Measurements from ENCODE around the gene ENO2.
A peak's percentile ranks its signal among the peaks of the same experiment; 100 is the strongest.
"Not testable (repeated sequence)": the region's sequence is repeated elsewhere in the genome, so short reads cannot be mapped to it uniquely, and the experiment has no call there.

Gene ENO2

DNA sequence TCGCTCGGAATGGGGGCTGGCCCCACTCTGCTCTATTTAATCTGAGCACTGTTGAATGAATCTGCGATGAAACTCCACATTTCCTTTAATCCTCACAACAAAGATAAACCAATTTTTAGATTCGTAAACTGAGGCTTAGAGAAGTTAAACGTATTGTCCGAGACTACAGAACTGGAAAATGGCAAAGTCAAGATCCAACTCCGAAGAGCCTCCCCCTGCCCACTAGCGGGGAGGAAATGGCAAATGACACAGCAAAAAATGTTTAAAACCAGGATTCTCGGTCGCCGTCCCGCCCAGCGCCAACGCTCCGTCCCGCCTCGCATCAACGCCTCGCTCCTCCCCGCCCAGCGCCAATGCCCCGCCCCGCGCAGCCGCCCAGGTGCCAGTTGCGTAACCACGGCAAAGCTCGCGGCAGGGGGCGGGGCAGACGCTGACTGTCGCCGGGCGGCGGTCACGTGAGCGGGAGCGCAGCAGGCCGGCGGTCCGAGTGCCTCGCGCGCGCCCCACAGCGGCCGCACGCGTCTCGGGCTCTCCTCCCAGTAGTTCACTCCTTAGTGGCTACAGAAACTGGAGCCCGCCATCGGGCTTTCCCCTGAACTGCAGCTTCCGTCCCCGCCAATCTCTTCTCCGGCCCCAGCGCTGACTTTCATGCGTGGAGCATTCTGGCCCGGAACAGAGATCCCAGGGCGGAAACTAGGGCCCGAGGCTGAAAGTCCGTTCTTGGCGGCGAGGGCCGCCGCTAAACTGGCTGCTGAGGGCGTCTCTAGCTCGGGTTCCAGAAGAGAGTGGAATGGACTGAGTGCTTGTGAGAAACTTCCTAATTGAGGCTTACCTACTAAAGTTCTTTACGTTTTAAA lies 23.4 kb upstream of the ENO2 start:
- in situ Hi-C loops (cut with HindIII; ENCODE audit: low sequenced_read_pairs), result no loop called here
- peak; percentile 87 for DNase-seq (ENCODE audit: low read depth)
- TF ChIP-seq, protein P1, sequence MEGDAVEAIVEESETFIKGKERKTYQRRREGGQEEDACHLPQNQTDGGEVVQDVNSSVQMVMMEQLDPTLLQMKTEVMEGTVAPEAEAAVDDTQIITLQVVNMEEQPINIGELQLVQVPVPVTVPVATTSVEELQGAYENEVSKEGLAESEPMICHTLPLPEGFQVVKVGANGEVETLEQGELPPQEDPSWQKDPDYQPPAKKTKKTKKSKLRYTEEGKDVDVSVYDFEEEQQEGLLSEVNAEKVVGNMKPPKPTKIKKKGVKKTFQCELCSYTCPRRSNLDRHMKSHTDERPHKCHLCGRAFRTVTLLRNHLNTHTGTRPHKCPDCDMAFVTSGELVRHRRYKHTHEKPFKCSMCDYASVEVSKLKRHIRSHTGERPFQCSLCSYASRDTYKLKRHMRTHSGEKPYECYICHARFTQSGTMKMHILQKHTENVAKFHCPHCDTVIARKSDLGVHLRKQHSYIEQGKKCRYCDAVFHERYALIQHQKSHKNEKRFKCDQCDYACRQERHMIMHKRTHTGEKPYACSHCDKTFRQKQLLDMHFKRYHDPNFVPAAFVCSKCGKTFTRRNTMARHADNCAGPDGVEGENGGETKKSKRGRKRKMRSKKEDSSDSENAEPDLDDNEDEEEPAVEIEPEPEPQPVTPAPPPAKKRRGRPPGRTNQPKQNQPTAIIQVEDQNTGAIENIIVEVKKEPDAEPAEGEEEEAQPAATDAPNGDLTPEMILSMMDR (IDR thresholded peaks at IDR 0.05; ENCODE audit: low read depth, low read length, missing control alignments), result peak; percentile 75
- peak overlapping the region; percentile 41 for H3K4me3 ChIP-seq (ENCODE audit: low read depth, low read length)

DNA sequence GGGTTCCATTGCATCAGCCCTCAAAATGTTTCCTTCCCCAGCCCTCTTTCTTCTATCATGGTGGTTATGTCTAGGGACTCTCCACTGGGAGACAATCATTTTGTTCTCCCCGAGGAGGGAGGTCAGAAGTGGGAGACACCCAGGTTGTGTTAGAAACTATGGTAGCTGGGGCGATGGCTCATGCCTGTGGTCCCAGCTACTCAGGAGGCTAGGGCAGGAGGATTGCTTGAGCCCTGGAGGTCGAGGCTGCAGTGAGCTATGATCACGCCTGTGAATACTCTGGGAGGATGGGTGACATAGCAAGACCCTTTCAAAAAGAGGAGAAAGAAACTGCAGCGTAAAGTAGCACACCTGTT lies 22.8 kb upstream of the ENO2 start:
- DNase-seq (ENCODE audit: low read depth), result no peak
- H3K4me3 ChIP-seq (ENCODE audit: low read depth, low read length), result peak overlapping the region; percentile 41
- TF ChIP-seq, protein P1 (IDR thresholded peaks at IDR 0.05; ENCODE audit: low read depth, low read length, missing control alignments), result no peak
- in situ Hi-C loops (cut with HindIII; ENCODE audit: low sequenced_read_pairs), result no loop called here

DNA sequence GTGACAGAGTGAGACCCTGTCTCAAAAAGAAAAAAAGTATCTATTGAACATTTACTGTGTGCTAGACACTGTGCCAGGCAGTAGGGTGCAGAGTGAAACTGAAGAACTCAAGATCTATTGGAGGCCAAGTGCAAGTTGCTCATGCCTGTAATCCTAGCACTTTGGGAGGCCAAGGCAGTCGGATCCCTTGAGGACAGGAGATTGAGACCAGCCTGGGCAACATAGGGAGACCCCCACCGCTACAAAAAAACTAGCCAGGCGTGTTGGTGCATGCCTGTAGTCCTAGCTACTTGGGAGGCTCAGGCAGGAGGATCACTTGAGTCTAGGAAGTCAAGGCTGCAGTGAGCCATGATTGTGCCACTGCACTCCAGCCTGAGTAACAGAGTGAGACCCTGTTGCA lies 21.7 kb upstream of the ENO2 start:
- DNase-seq (ENCODE audit: low read depth); H3K4me3 ChIP-seq (ENCODE audit: low read depth, low read length); in situ Hi-C loops (cut with HindIII; ENCODE audit: low sequenced_read_pairs): not testable (repeated sequence)

DNA sequence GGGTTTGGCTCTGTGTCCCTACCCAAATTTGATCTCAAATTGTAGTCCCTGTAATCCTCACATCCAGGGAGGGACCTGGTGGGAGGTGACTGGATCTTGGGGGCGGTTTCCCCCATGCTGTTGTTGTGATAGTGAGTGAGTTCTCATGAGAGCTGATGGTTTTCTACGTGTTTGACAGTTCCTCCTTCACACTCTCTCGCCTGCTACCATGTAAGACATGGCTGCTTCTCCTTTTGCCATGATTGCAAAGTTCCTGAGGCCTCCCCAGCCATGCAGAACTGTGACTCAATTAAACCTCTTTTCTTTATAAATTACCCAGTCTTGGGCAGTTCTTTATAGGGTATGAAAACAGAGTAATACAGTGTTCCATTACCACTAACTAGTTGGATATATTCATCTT lies 20.1 kb upstream of the ENO2 start:
- TF ChIP-seq, protein P1 (IDR thresholded peaks at IDR 0.05; ENCODE audit: low read depth, low read length, missing control alignments), result no peak
- H3K4me3 ChIP-seq (ENCODE audit: low read depth, low read length), result no peak overlapping the region
- no peak for DNase-seq (ENCODE audit: low read depth)
- in situ Hi-C loops (cut with HindIII; ENCODE audit: low sequenced_read_pairs), result no loop called here

DNA sequence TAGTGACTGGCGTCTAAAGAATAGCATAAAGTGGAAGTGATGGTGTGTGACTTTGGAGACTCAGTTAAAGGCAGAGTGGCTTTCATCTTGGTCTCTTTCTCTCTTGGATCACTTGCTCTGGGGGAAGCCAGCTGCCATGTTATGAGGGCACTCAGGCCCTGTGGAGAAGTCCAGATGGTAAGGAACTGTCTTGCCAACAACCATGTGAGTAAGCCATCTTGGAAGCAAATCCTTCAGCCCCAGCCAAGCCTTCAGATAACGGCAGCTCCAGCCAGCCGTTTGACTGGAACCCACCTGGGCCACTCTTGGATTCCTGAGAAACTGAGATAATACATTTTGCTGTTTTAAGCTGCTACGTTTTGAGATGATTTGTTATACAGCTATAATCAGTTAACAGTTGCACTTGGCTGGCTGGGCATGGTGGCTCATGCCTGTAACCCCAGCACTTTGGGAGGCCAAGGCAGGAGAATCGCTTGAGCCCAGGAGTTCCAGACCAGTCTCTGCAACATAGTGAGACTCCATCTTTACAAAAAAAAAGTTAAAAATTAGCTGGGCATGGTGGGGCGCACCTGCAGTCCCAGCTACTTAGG lies 17.4 kb upstream of the ENO2 start:
- DNase-seq (ENCODE audit: low read depth), result no peak
- TF ChIP-seq, protein P1 (IDR thresholded peaks at IDR 0.05; ENCODE audit: low read depth, low read length, missing control alignments), result no peak
- in situ Hi-C loops (cut with HindIII; ENCODE audit: low sequenced_read_pairs), result no loop called here
- no peak overlapping the region for H3K4me3 ChIP-seq (ENCODE audit: low read depth, low read length)

DNA sequence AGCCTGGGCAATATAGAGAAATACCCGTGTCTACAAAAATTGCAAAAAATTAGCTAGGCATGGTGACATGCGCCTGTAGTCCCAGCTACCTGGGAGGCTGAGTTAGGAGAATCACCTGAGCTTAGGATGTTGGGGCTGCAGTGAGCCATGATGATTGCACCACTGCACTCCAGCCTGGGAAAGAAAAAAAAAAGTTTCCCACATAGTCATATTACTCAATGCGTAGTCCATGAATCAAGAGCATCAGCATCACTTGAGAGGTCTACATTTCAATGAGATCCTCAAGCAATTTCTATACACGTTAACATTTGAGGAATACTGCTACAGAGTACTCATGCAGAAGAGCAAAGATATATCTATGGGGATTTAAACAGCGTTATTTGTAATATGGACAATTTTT lies 15.0 kb upstream of the ENO2 start:
- in situ Hi-C loops (cut with HindIII; ENCODE audit: low sequenced_read_pairs), result no loop called here
- no peak for DNase-seq (ENCODE audit: low read depth)
- TF ChIP-seq, protein P1 (IDR thresholded peaks at IDR 0.05; ENCODE audit: low read depth, low read length, missing control alignments), result no peak
- H3K4me3 ChIP-seq (ENCODE audit: low read depth, low read length), result no peak overlapping the region

DNA sequence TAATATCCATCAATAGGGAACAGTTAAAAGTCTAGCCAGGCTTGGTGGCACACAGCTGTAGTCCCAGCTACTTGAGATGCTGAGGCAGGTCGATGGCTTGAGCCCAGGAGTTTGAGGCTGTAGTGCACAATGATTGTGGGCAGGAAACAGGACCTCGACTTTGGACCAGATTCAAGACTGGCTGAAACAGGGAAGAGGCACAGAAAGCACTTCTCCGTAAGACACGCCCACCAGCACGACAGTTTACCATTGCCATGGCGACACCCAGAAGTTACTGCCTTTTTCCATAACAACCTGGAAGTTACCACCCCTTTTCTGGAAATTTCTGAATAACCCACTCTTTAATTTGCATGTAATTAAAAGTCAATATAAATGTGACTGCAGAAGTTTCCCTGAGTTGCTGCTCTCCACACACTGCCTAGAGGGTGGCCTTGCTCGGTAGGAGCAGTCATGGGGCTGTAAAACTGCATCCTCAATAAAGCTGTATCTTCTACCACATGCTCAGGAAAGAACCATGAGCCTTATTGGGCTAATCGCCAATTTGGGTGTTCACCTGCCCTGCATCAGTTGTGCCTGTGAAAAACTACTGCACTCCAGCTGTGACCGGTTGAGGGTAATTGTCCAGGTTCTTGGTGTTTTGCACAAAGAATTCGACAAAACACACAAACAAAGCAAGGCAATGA lies 14.4 kb upstream of the ENO2 start:
- TF ChIP-seq, protein P1 (IDR thresholded peaks at IDR 0.05; ENCODE audit: low read depth, low read length, missing control alignments), result no peak
- DNase-seq (ENCODE audit: low read depth), result peak; percentile 62
- in situ Hi-C loops (cut with HindIII; ENCODE audit: low sequenced_read_pairs), result no loop called here
- no peak overlapping the region for H3K4me3 ChIP-seq (ENCODE audit: low read depth, low read length)

Data from astrocyte of the cerebellum (primary cell).